Uterus (tissue), 4 donors: ENCODE measurements around the gene CFAP161. TPM values are rescaled to one million over a fixed set of nuclear protein-coding genes. Genes with fewer than 3 reads are reported as not detected.
A peak's percentile ranks its signal among the peaks of the same experiment; 100 is the strongest.

ENCODE experiments used
- DNase-seq, 2 donors: peaks; one replicate each; pipeline ENCODE4 v3.0.0-alpha.2; 2019 to 2020
- H3K27ac ChIP-seq, 2 donors: fragments of 200-600 bp; sonication (generic); 1 replicate in 1 of 2; 2 replicates in 1 of 2; pipeline ENCODE4 v1.5.1; 2016 to 2018
- H3K27me3 ChIP-seq, 2 donors: fragments of 200-600 bp; sonication (generic); one replicate each; pipeline ENCODE4 v1.5.1; 2018 to 2019; ENCODE audit warnings: control low read depth in 1 of 2
- H3K36me3 ChIP-seq, 2 donors: fragments of 200-600 bp; sonication (generic); one replicate each; pipeline ENCODE4 v1.5.1; 2019; ENCODE audit warnings: control low read depth in 1 of 2
- H3K4me1 ChIP-seq, 2 donors: fragments of 200-600 bp; sonication (generic); one replicate each; pipeline ENCODE4 v1.5.1; 2018 to 2019; ENCODE audit warnings: control low read depth in 1 of 2
- H3K4me3 ChIP-seq, 2 donors: fragments of 200-600 bp; sonication (generic); 1 replicate in 1 of 2; 2 replicates in 1 of 2; pipeline ENCODE4 v1.5.1; 2018 to 2019; ENCODE audit warnings: mild to moderate bottlenecking in 1 of 2
- H3K9me3 ChIP-seq, 2 donors: fragments of 200-600 bp; sonication (generic); one replicate each; pipeline ENCODE4 v1.5.1; 2019; ENCODE audit warnings: control low read depth in 1 of 2
- POLR2A ChIP-seq, 2 donors: fragments of 450-650 bp; IDR thresholded peaks; one replicate each; pipeline ENCODE4 v1.6.1; 2016; ENCODE audit warnings: antibody characterized with exemption in 2 of 2, mild to moderate bottlenecking in 1 of 2, moderate library complexity in 1 of 2
- intact Hi-C: fragments of 100-400 bp; cut with DNase I; formaldehyde crosslinking; loops from one replicate; pipeline ENCODE4 v1.15.1; 2023; ENCODE audit warnings: low total_unique reads
- total RNA-seq, 4 donors: library from RNA; depleted of rRNA in 3 of 4; stranded (reverse); fragments of >200 nt in 3 of 4; gene quantifications; one replicate each; pipeline versions ENCODE4 v1.1.0 to v1.2.4, GENCODE V29; 2014 to 2023
- TF ChIP-seq, protein P1 (sequence below), 4 experiments: fragments of 200-600 bp in 2 of 4; fragments of 450-650 bp in 2 of 4; sonication (generic) in 2 of 4; IDR thresholded peaks; one replicate each; pipeline ENCODE4 v1.5.1; 2016 to 2019; ENCODE audit warnings: antibody characterized with exemption in 4 of 4, mild to moderate bottlenecking in 2 of 4, moderate library complexity in 1 of 4
- donor health status: DM: yes; HTN: yes; CAD: no.

The CFAP161 gene
- total RNA-seq, 4 donors from 2014 or later = 2.8 to 3.3 TPM; not detected in 2

- Histone ChIP-seq H3K4me1 (peaks cover 0 to 10% of the 10 kb centered on the region in 2 donors), H3K4me3 (no peak overlapping the region), H3K9me3 (no peaks in the 10 kb centered on the region), H3K27ac (no peak overlapping the region), H3K27me3 (no peaks in the 10 kb centered on the region), H3K36me3 (no peaks in the 10 kb centered on the region)
- intact Hi-C loops = no loop called here
- DNase-seq = no peak
- TF ChIP-seq, protein P1, sequence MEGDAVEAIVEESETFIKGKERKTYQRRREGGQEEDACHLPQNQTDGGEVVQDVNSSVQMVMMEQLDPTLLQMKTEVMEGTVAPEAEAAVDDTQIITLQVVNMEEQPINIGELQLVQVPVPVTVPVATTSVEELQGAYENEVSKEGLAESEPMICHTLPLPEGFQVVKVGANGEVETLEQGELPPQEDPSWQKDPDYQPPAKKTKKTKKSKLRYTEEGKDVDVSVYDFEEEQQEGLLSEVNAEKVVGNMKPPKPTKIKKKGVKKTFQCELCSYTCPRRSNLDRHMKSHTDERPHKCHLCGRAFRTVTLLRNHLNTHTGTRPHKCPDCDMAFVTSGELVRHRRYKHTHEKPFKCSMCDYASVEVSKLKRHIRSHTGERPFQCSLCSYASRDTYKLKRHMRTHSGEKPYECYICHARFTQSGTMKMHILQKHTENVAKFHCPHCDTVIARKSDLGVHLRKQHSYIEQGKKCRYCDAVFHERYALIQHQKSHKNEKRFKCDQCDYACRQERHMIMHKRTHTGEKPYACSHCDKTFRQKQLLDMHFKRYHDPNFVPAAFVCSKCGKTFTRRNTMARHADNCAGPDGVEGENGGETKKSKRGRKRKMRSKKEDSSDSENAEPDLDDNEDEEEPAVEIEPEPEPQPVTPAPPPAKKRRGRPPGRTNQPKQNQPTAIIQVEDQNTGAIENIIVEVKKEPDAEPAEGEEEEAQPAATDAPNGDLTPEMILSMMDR (IDR thresholded peaks at IDR 0.05) = no peak
- no peak for TF ChIP-seq POLR2A (IDR thresholded peaks at IDR 0.05)
Measured at GRCh38 chr15:81168644-81169043, 34.6 kb downstream of the CFAP161 start.

GRCh38 chr15:81170511-81170910 is 36.4 kb downstream of the CFAP161 start:
- H3K27me3 ChIP-seq = no peaks in the 10 kb centered on the region
- no peaks in the 10 kb centered on the region for H3K36me3 ChIP-seq
- peaks cover 0 to 10% of the 10 kb centered on the region in 2 donors for H3K4me1 ChIP-seq
- H3K4me3 ChIP-seq = no peak overlapping the region
- intact Hi-C loops = no loop called here
- peak overlapping the region in 1 of 2 donors; percentile 43 for H3K27ac ChIP-seq
- TF ChIP-seq, protein P1 (IDR thresholded peaks at IDR 0.05) = no peak
- no peak for TF ChIP-seq POLR2A (IDR thresholded peaks at IDR 0.05)
- no peak for DNase-seq
- no peaks in the 10 kb centered on the region for H3K9me3 ChIP-seq

GRCh38 chr15:81171286-81171685 is 37.2 kb downstream of the CFAP161 start:
- Histone ChIP-seq H3K27ac (peak overlapping the region in 1 of 2 donors; percentile 15), H3K27me3 (no peaks in the 10 kb centered on the region), H3K36me3 (no peaks in the 10 kb centered on the region), H3K9me3 (no peaks in the 10 kb centered on the region), H3K4me1 (peaks cover 0 to 10% of the 10 kb centered on the region in 2 donors), H3K4me3 (no peak overlapping the region)
- intact Hi-C loops = no loop called here
- DNase-seq = no peak
- TF ChIP-seq, protein P1 (IDR thresholded peaks at IDR 0.05) = no peak
- TF ChIP-seq POLR2A (IDR thresholded peaks at IDR 0.05) = no peak

- no peak overlapping the region for H3K27ac ChIP-seq
- no peaks in the 10 kb centered on the region for H3K9me3 ChIP-seq
- H3K36me3 ChIP-seq = no peaks in the 10 kb centered on the region
- H3K4me1 ChIP-seq = no peaks in the 10 kb centered on the region
- no peak for DNase-seq
- no peak overlapping the region for H3K4me3 ChIP-seq
- H3K27me3 ChIP-seq = no peaks in the 10 kb centered on the region
- intact Hi-C loops = no loop called here
- TF ChIP-seq POLR2A (IDR thresholded peaks at IDR 0.05) = no peak
Measured at GRCh38 chr15:81174125-81174791, 40.2 kb downstream of the CFAP161 start.

DNA sequence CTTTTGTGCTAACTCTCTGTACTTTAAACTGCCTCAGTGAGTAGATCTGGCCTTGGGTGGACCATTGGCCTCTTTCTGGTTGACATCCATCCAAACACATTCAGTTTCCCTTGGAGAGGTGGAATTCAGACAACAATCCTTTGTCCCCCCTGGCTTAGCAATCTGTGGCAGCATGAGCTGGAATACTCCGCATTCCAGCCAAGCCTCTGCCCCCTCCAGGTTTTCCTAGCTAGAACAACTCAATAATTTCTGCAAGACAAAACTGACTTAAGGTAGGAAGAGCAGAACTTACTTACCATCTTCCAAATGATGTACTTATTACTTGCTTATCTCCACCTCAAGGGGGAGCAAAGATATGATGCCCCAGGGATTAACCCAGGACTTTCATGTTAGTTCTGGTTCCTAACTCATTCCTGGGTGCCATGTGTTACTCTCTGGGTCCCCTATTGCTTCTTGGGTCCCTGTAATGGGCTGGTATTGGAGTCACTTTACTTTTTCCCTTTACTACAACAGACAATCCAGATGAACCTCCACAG is 40.8 kb downstream of the CFAP161 start:
- Histone ChIP-seq H3K36me3 (no peaks in the 10 kb centered on the region), H3K4me3 (no peak overlapping the region), H3K27me3 (no peaks in the 10 kb centered on the region), H3K9me3 (no peaks in the 10 kb centered on the region), H3K27ac (no peak overlapping the region), H3K4me1 (no peaks in the 10 kb centered on the region)
- no peak for DNase-seq
- intact Hi-C loops = no loop called here
- TF ChIP-seq, protein P1 (IDR thresholded peaks at IDR 0.05) = no peak
- no peak for TF ChIP-seq POLR2A (IDR thresholded peaks at IDR 0.05)
